ENCODE data around the gene PADI3. TPM values are rescaled to one million over a fixed set of nuclear protein-coding genes. Genes with fewer than 3 reads are reported as not detected.

Gene PADI3
- total and polyA plus RNA-seq, 8 donors: 0.04 TPM; not detected in 7

DNA sequence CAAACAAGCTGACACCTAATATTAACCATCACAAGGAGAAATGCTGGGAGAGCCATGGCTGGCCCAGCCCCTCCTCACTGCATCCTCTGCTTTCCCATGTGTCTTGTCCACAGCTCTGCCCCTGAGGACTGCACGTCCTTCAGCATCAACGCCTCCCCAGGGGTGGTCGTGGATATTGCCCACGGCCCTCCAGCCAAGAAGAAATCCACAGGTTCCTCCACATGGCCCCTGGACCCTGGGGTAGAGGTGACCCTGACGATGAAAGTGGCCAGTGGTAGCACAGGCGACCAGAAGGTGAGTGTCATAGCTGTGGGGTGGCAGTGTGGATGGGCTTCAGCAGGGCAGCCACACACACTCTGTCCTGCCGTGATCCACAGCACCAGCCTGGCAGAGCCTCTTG lies 82.0 kb downstream of the PADI3 start:
- Histone ChIP-seq H3K27me3 (peaks cover 0 to 29% of the 10 kb centered on the region in 2 donors), H3K36me3 (peaks cover 0 to 14% of the 10 kb centered on the region in 2 donors), H3K9me3 (no peaks in the 10 kb centered on the region), H3K27ac (no peak overlapping the region), H3K4me3 (no peak overlapping the region), H3K4me1 (no peaks in the 10 kb centered on the region)
- intact Hi-C loops (cut with DNase I): no loop called here
- ATAC-seq (no peak), DNase-seq (no peak)
- TF ChIP-seq, protein P1, sequence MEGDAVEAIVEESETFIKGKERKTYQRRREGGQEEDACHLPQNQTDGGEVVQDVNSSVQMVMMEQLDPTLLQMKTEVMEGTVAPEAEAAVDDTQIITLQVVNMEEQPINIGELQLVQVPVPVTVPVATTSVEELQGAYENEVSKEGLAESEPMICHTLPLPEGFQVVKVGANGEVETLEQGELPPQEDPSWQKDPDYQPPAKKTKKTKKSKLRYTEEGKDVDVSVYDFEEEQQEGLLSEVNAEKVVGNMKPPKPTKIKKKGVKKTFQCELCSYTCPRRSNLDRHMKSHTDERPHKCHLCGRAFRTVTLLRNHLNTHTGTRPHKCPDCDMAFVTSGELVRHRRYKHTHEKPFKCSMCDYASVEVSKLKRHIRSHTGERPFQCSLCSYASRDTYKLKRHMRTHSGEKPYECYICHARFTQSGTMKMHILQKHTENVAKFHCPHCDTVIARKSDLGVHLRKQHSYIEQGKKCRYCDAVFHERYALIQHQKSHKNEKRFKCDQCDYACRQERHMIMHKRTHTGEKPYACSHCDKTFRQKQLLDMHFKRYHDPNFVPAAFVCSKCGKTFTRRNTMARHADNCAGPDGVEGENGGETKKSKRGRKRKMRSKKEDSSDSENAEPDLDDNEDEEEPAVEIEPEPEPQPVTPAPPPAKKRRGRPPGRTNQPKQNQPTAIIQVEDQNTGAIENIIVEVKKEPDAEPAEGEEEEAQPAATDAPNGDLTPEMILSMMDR (IDR thresholded peaks at IDR 0.05): no peak

DNA sequence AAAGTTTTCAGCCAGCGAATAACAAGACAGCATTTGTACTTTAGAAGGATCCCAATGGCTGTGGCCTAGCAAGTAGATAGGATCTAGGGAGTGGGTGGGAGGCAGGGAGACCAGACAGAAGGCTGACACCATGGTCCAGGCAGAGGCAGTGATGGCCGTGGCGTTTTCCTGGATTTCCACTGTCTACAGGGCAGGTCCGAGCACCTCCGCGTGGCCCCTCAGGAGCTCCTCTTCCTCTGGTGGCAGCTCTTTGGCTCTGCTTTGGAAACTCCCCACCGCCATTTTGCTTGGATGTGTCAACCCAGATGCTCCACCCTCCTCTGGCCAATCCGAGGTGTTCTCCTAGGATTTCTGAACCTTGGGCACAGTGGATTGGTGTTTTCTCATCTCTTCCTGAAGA lies 84.2 kb downstream of the PADI3 start:
- H3K36me3 ChIP-seq: peaks cover 0 to 14% of the 10 kb centered on the region in 2 donors
- H3K9me3 ChIP-seq: no peaks in the 10 kb centered on the region
- no peak overlapping the region for H3K27ac ChIP-seq
- H3K4me3 ChIP-seq: no peak overlapping the region
- DNase-seq (no peak), ATAC-seq (no peak)
- intact Hi-C loops (cut with DNase I): no loop called here
- H3K27me3 ChIP-seq: peaks cover 0 to 43% of the 10 kb centered on the region in 2 donors
- TF ChIP-seq, protein P1 (IDR thresholded peaks at IDR 0.05): no peak
- no peaks in the 10 kb centered on the region for H3K4me1 ChIP-seq

Small RNA genes lying within 50 kb of the gene (microRNA-seq; reads per million reads assigned to microRNA genes)
- 0 reads per million in 2 donors for gene MIR3972

Other genes starting within 250 kb of the PADI3 start
- gene ATP13A2, start 237.2 kb upstream of the PADI3 start, total RNA-seq: 10 to 100 TPM; 63.6 to 65.0 TPM
- gene ATP13A2, start 237.2 kb upstream of the PADI3 start, polyA plus RNA-seq (ENCODE audit: insufficient read length in 6 of 6): 10 to 100 TPM; 23.6 to 39.4 (median 32.3) TPM
- 100 to 1,000 TPM in 1 of 2 donors, 10 to 100 TPM in 1; 87.7 to 110 TPM for gene SDHB, start 195.1 kb upstream of the PADI3 start, total RNA-seq
- 100 to 1,000 TPM in 2 of 6 donors, 10 to 100 TPM in 4; 86.8 to 108 (median 98.1) TPM for gene SDHB, start 195.1 kb upstream of the PADI3 start, polyA plus RNA-seq (ENCODE audit: insufficient read length in 6 of 6)
- 10 to 100 TPM in 1 of 2 donors, 1 to 10 TPM in 1; 2.2 to 35.4 TPM for gene PADI2, start 129.6 kb upstream of the PADI3 start, total RNA-seq
- gene PADI2, start 129.6 kb upstream of the PADI3 start, polyA plus RNA-seq (ENCODE audit: insufficient read length in 6 of 6): 10 to 100 TPM in 4 of 6 donors, 1 to 10 TPM in 2; 7.0 to 16.1 (median 10.6) TPM
- gene PADI1, start 44.0 kb upstream of the PADI3 start, total RNA-seq: not detected
- gene PADI1, start 44.0 kb upstream of the PADI3 start, polyA plus RNA-seq (ENCODE audit: insufficient read length in 6 of 6): not detected
- 10 to 100 TPM in 1 of 2 donors, 1 to 10 TPM in 1; 2.8 to 13.8 TPM for gene PADI4, start 59.1 kb downstream of the PADI3 start, total RNA-seq
- gene PADI4, start 59.1 kb downstream of the PADI3 start, polyA plus RNA-seq (ENCODE audit: insufficient read length in 6 of 6): 1 to 10 TPM in 5 of 6 donors, under 1 TPM in 1; 0.77 to 2.3 (median 1.5) TPM
- not detected for gene PADI6, start 123.1 kb downstream of the PADI3 start, total RNA-seq
- gene PADI6, start 123.1 kb downstream of the PADI3 start, polyA plus RNA-seq (ENCODE audit: insufficient read length in 6 of 6): not detected
- 10 to 100 TPM; 56.8 to 60.7 TPM for gene RCC2, start 190.6 kb downstream of the PADI3 start, total RNA-seq
- 100 to 1,000 TPM in 1 of 6 donors, 10 to 100 TPM in 5; 81.6 to 103 (median 87.9) TPM for gene RCC2, start 190.6 kb downstream of the PADI3 start, polyA plus RNA-seq (ENCODE audit: insufficient read length in 6 of 6)